Keratinocyte (primary cell): ENCODE results near the gene AMMECR1L.

ENCODE experiments used
- CTCF ChIP-seq, 3 experiments: IDR thresholded peaks in 1 of 3; conservative IDR thresholded peaks in 1 of 3; optimal IDR thresholded peaks in 1 of 3; 2 replicates in 2 of 3; 3 replicates in 1 of 3; pipeline versions ENCODE3 to v1.5.1; 2011; ENCODE audit warnings: low read length in 3 of 3, mild to moderate bottlenecking in 3 of 3, moderate library complexity in 2 of 3, control low read depth in 1 of 3, inconsistent platforms in 1 of 3; ENCODE audit not compliant: insufficient read depth in 2 of 3; ENCODE audit errors: extremely low read depth in 1 of 3
- EZH2 ChIP-seq: IDR thresholded peaks from one replicate; pipeline ENCODE4 v1.6.1; 2012; ENCODE audit warnings: inconsistent platforms, mild to moderate bottlenecking, low read length, moderate library complexity

DNA sequence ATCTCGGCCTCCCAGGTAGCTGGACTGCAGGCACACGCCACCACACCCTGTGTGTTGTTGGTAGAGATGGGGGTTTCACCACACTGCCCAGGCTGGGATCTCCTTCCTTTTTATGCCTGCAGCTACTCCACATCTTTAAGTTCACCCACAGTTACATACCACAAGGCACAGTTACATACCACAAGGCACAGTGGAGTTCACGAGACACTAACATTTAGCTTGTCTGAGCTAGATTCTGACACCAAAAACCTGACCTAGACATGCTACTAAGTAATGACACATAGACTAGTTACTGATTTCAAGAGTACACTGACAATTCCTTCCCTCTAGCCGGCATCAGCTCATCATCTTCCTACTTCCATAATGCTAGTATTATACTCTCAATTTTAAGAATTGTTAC is 32.1 kb downstream of the AMMECR1L start:
- no peak for TF ChIP-seq CTCF (optimal IDR thresholded peaks at IDR 0.05 in 1 of 3, IDR thresholded peaks at IDR 0.05 in 1 of 3, conservative IDR thresholded peaks at IDR 0.05 in 1 of 3; ENCODE audit: extremely low read depth in 1 of 3, insufficient read depth in 2 of 3, low read length in 3 of 3)
- TF ChIP-seq EZH2: no peak
